IMR-90 (cell line): Measurements from ENCODE around the gene ZNF507. TPM values are rescaled to one million over a fixed set of nuclear protein-coding genes. Genes with fewer than 3 reads are reported as not detected.

ENCODE experiments used
- ATAC-seq: fragments of 200-7000 bp; cut with Tn5 transposase; 2 replicates; pipeline ENCODE4 v1.9.1; 2020; ENCODE audit warnings: low read depth, mild to moderate bottlenecking, moderate library complexity
- BruUV-seq: library from RNA; stranded (reverse); fragments of 400-500 nt; replicated peaks from 2 replicates; lab custom pipeline; 2021; lab: Mats Ljungman, UMichigan
- CTCF ChIA-PET: fragments of 300-600 bp; formaldehyde crosslinking; extraction: SDS; loops from one replicate; lab custom pipeline; 2021; ENCODE audit warnings: antibody characterized with exemption; lab: Yijun Ruan, JAX
- POLR2A ChIA-PET: fragments of 300-600 bp; sonication (Branson Sonifier 250); formaldehyde crosslinking; loops from one replicate; lab custom pipeline; 2022; ENCODE audit warnings: antibody characterized with exemption; ENCODE audit not compliant: unreplicated experiment; lab: Charles Lee
- DNase-seq: peaks from one replicate; pipeline ENCODE4 v3.0.0; 2013
- H2AFZ ChIP-seq: replicated peaks from 2 replicates; pipeline ENCODE3; 2013; ENCODE audit warnings: low read length, mild to moderate bottlenecking; ENCODE audit not compliant: poor library complexity
- H2AK5ac ChIP-seq: 2 replicates; pipeline ENCODE4 v1.6.1; 2013; ENCODE audit warnings: low read depth, low read length, inconsistent platforms
- H2AK9ac ChIP-seq: replicated peaks from 2 replicates; pipeline ENCODE3; 2013; ENCODE audit warnings: mild to moderate bottlenecking, low read depth, low read length, moderate library complexity; ENCODE audit not compliant: poor library complexity
- H2BK120ac ChIP-seq: 2 replicates; pipeline ENCODE4 v1.6.1; 2013; ENCODE audit warnings: low read depth, low read length, inconsistent platforms
- H2BK15ac ChIP-seq: 3 replicates; pipeline ENCODE4 v1.6.1; 2013; ENCODE audit warnings: low read depth, low read length, inconsistent platforms
- H2BK20ac ChIP-seq: 2 replicates; pipeline ENCODE4 v1.6.1; 2013; ENCODE audit warnings: low read depth, mild to moderate bottlenecking, inconsistent platforms, low read length, moderate library complexity
- H2BK5ac ChIP-seq: 2 replicates; pipeline ENCODE4 v1.6.1; 2013; ENCODE audit warnings: mild to moderate bottlenecking, low read depth, low read length, inconsistent platforms; ENCODE audit not compliant: poor library complexity, severe bottlenecking
- H3K14ac ChIP-seq: replicated peaks from 2 replicates; pipeline ENCODE4 v1.6.1; 2013; ENCODE audit warnings: low read depth, low read length, inconsistent platforms
- H3K18ac ChIP-seq: 2 replicates; pipeline ENCODE4 v1.6.1; 2013; ENCODE audit warnings: low read depth, low read length, control low read depth
- H3K23ac ChIP-seq: 2 replicates; pipeline ENCODE4 v1.6.1; 2013; ENCODE audit warnings: low read depth, low read length, inconsistent platforms
- H3K27ac ChIP-seq: 2 replicates; pipeline ENCODE4 v1.5.1; 2013; ENCODE audit warnings: mild to moderate bottlenecking, control low read depth, low read length; ENCODE audit not compliant: insufficient read depth
- H3K27me3 ChIP-seq: 2 replicates; pipeline ENCODE4 v1.6.1; 2013; ENCODE audit warnings: low read length; ENCODE audit not compliant: control insufficient read depth, insufficient read depth
- H3K36me3 ChIP-seq: 2 replicates; pipeline ENCODE4 v1.6.1; 2013; ENCODE audit warnings: low read length, mixed read lengths; ENCODE audit not compliant: control insufficient read depth, insufficient read depth
- H3K4ac ChIP-seq: 2 replicates; pipeline ENCODE4 v1.6.1; 2013; ENCODE audit warnings: low read depth, low read length, inconsistent platforms
- H3K4me1 ChIP-seq: 2 replicates; pipeline ENCODE4 v1.6.1; 2013; ENCODE audit warnings: low read length, mixed read lengths; ENCODE audit not compliant: control insufficient read depth, insufficient read depth
- H3K4me2 ChIP-seq: 2 replicates; pipeline ENCODE4 v1.6.1; 2013; ENCODE audit warnings: low read depth, mild to moderate bottlenecking, control low read depth, low read length, moderate library complexity
- H3K4me3 ChIP-seq: 2 replicates; pipeline ENCODE4 v1.5.1; 2013; ENCODE audit warnings: low read depth, mild to moderate bottlenecking, control low read depth, low read length, moderate library complexity; ENCODE audit not compliant: insufficient read depth
- H3K56ac ChIP-seq: 2 replicates; pipeline ENCODE4 v1.6.1; 2013; ENCODE audit warnings: low read length, inconsistent platforms; ENCODE audit not compliant: insufficient read depth; ENCODE audit errors: extremely low read depth
- H3K79me1 ChIP-seq, 2 experiments: 2 replicates each; pipeline ENCODE4 v1.6.1; 2013; ENCODE audit warnings: low read length in 2 of 2, inconsistent platforms in 1 of 2, low read depth in 1 of 2
- H3K9ac ChIP-seq: 2 replicates; pipeline ENCODE4 v1.6.1; 2013; ENCODE audit warnings: low read depth, low read length, control low read depth
- H3K9me1 ChIP-seq: 2 replicates; pipeline ENCODE4 v1.6.1; 2013; ENCODE audit warnings: low read length, inconsistent platforms; ENCODE audit not compliant: insufficient read depth
- H3K9me3 ChIP-seq: 2 replicates; pipeline ENCODE4 v1.6.1; 2013; ENCODE audit warnings: low read length; ENCODE audit not compliant: control insufficient read depth, insufficient read depth
- H4K20me1 ChIP-seq: 2 replicates; pipeline ENCODE4 v1.6.1; 2013; ENCODE audit warnings: low read length, inconsistent platforms; ENCODE audit not compliant: insufficient read depth
- H4K5ac ChIP-seq: 2 replicates; pipeline ENCODE4 v1.6.1; 2013; ENCODE audit warnings: mild to moderate bottlenecking, low read depth, low read length, control low read depth
- H4K8ac ChIP-seq, 2 experiments: 2 replicates each; pipeline ENCODE4 v1.6.1; 2013; ENCODE audit warnings: low read depth in 2 of 2, low read length in 2 of 2, control low read depth in 1 of 2, inconsistent platforms in 1 of 2
- H4K91ac ChIP-seq: 2 replicates; pipeline ENCODE4 v1.6.1; 2013; ENCODE audit warnings: low read depth, low read length, inconsistent platforms; ENCODE audit not compliant: insufficient read depth
- BHLHE40 ChIP-seq: fragments of 150-350 bp; IDR thresholded peaks from 2 replicates; pipeline ENCODE4 v1.6.1; 2016; ENCODE audit warnings: mild to moderate bottlenecking, low read depth, low read length
- CEBPB ChIP-seq: IDR thresholded peaks from 2 replicates; pipeline ENCODE4 v1.6.1; 2012; ENCODE audit warnings: low read depth, low read length, improper control_type of control experiment
- CHD1 ChIP-seq: IDR thresholded peaks from 2 replicates; pipeline ENCODE4 v1.6.1; 2012; ENCODE audit warnings: low read depth, low read length, improper control_type of control experiment
- FOS ChIP-seq: fragments of 150-350 bp; IDR thresholded peaks from 2 replicates; pipeline ENCODE4 v1.6.1; 2016; ENCODE audit warnings: low read depth, low read length
- MAFK ChIP-seq: IDR thresholded peaks from 2 replicates; pipeline ENCODE4 v1.6.1; 2012; ENCODE audit warnings: low read depth, low read length, improper control_type of control experiment
- MAZ ChIP-seq: IDR thresholded peaks from 2 replicates; pipeline ENCODE4 v1.6.1; 2012; ENCODE audit warnings: low read depth, mild to moderate bottlenecking, low read length, improper control_type of control experiment, moderate library complexity, borderline replicate concordance
- MXI1 ChIP-seq: IDR thresholded peaks from 2 replicates; pipeline ENCODE4 v1.6.1; 2012; ENCODE audit warnings: low read depth, mild to moderate bottlenecking, low read length, moderate library complexity, borderline replicate concordance
- NFE2L2 ChIP-seq: fragments of 150-350 bp; IDR thresholded peaks from 2 replicates; pipeline ENCODE4 v1.6.1; 2016; ENCODE audit warnings: low read depth, mild to moderate bottlenecking, low read length
- POLR2A ChIP-seq: IDR thresholded peaks from 2 replicates; pipeline ENCODE4 v1.6.1; 2012; ENCODE audit warnings: mild to moderate bottlenecking, low read depth, low read length
- RAD21 ChIP-seq: IDR thresholded peaks from 2 replicates; pipeline ENCODE4 v1.6.1; 2012; ENCODE audit warnings: low read length, improper control_type of control experiment
- RCOR1 ChIP-seq: IDR thresholded peaks from 2 replicates; pipeline ENCODE4 v1.6.1; 2012; ENCODE audit warnings: mild to moderate bottlenecking, low read length, improper control_type of control experiment; ENCODE audit not compliant: insufficient replicate concordance
- RFX5 ChIP-seq: IDR thresholded peaks from 2 replicates; pipeline ENCODE4 v1.8.0; 2012; ENCODE audit warnings: low read depth, mild to moderate bottlenecking, low read length, moderate library complexity
- SMC3 ChIP-seq: fragments of 150-350 bp; IDR thresholded peaks from 2 replicates; pipeline ENCODE4 v1.6.1; 2016; ENCODE audit warnings: low read depth, mild to moderate bottlenecking, antibody characterized with exemption, low read length, moderate library complexity
- WGBS, 2 experiments: methylation state at CpG; one replicate each; pipeline versions ENCODE4 v1.1.5 to v1.1.7; 2013; ENCODE audit warnings: missing lambda C conversion rate in 2 of 2; ENCODE audit not compliant: insufficient read length in 1 of 2; ENCODE audit errors: extremely low coverage in 2 of 2; 5-methylcytosine and 5-hydroxymethylcytosine counted together
- dilution Hi-C: fragments of 300-500 bp; cut with HindIII; formaldehyde crosslinking; loops from one replicate; pipeline ENCODE4 v1.14.3; 2018; ENCODE audit warnings: low sequenced_read_pairs; ENCODE audit not compliant: unreplicated experiment
- in situ Hi-C: fragments of 300-500 bp; cut with MboI; formaldehyde crosslinking; loops from 3 replicates; pipeline ENCODE4 v1.14.3; 2019; ENCODE audit warnings: low sequenced_read_pairs, inconsistent platforms, mixed read lengths
- intact Hi-C: fragments of 100-400 bp; cut with micrococcal nuclease; formaldehyde crosslinking; loops from 2 replicates; pipeline ENCODE4 v1.10.0; 2022
- polyA plus RNA-seq, 3 experiments: library from polyadenylated mRNA; depleted of rRNA; stranded (reverse); fragments of >200 nt; gene quantifications; 2 replicates each; pipeline ENCODE4 v1.2.3, GENCODE V29; 2012; ENCODE audit warnings: low replicate concordance in 1 of 3
- total RNA-seq: library from RNA; depleted of rRNA; stranded (reverse); fragments of >200 nt; gene quantifications from 2 replicates; pipeline ENCODE4 v1.2.3, GENCODE V29; 2012
- TF ChIP-seq, protein P1 (sequence below): fragments of 150-350 bp; IDR thresholded peaks from 2 replicates; pipeline ENCODE4 v1.6.1; 2017; ENCODE audit warnings: mild to moderate bottlenecking, antibody characterized with exemption, low read length, low read depth
- TF ChIP-seq, protein P2 (sequence below): conservative IDR thresholded peaks from 2 replicates; pipeline ENCODE4 v1.5.1; 2012; ENCODE audit warnings: mild to moderate bottlenecking, low read depth, low read length, improper control_type of control experiment
- TF ChIP-seq, protein P3 (sequence below): fragments of 150-350 bp; IDR thresholded peaks from 2 replicates; pipeline ENCODE4 v1.6.1; 2016; ENCODE audit warnings: low read depth, mild to moderate bottlenecking, low read length, moderate library complexity, borderline replicate concordance

ZNF507 gene
- total and polyA plus RNA-seq, 2 of the 4 experiments (the other 2 are of a cell fraction), result 9.6 to 19.9 TPM

GRCh38 chr19:32392901-32393300 is 47.5 kb downstream of the ZNF507 start:
- intact Hi-C loops, result no loop called here
- H2AK5ac ChIP-seq, result no peak overlapping the region
- no peak overlapping the region for H4K8ac ChIP-seq
- TF ChIP-seq MAZ (no peak), CEBPB (no peak), RFX5 (no peak), SMC3 (no peak), RCOR1 (no peak), RAD21 (no peak), BHLHE40 (no peak), FOS (no peak), MAFK (no peak), NFE2L2 (no peak), POLR2A (no peak), MXI1 (no peak), CHD1 (no peak)
- TF ChIP-seq, protein P1, sequence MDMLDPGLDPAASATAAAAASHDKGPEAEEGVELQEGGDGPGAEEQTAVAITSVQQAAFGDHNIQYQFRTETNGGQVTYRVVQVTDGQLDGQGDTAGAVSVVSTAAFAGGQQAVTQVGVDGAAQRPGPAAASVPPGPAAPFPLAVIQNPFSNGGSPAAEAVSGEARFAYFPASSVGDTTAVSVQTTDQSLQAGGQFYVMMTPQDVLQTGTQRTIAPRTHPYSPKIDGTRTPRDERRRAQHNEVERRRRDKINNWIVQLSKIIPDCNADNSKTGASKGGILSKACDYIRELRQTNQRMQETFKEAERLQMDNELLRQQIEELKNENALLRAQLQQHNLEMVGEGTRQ, result no peak
- TF ChIP-seq, protein P2, sequence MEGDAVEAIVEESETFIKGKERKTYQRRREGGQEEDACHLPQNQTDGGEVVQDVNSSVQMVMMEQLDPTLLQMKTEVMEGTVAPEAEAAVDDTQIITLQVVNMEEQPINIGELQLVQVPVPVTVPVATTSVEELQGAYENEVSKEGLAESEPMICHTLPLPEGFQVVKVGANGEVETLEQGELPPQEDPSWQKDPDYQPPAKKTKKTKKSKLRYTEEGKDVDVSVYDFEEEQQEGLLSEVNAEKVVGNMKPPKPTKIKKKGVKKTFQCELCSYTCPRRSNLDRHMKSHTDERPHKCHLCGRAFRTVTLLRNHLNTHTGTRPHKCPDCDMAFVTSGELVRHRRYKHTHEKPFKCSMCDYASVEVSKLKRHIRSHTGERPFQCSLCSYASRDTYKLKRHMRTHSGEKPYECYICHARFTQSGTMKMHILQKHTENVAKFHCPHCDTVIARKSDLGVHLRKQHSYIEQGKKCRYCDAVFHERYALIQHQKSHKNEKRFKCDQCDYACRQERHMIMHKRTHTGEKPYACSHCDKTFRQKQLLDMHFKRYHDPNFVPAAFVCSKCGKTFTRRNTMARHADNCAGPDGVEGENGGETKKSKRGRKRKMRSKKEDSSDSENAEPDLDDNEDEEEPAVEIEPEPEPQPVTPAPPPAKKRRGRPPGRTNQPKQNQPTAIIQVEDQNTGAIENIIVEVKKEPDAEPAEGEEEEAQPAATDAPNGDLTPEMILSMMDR, result no peak
- TF ChIP-seq, protein P3, sequence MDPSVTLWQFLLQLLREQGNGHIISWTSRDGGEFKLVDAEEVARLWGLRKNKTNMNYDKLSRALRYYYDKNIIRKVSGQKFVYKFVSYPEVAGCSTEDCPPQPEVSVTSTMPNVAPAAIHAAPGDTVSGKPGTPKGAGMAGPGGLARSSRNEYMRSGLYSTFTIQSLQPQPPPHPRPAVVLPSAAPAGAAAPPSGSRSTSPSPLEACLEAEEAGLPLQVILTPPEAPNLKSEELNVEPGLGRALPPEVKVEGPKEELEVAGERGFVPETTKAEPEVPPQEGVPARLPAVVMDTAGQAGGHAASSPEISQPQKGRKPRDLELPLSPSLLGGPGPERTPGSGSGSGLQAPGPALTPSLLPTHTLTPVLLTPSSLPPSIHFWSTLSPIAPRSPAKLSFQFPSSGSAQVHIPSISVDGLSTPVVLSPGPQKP, result no peak
- ChIA-PET POLR2A (no interaction called here), CTCF (no interaction called here)
- dilution Hi-C loops, result no loop called here
- no peak overlapping the region for H2AK9ac ChIP-seq
- H3K9me1 ChIP-seq, result no peaks in the 10 kb centered on the region
- H3K23ac ChIP-seq, result no peak overlapping the region
- in situ Hi-C loops, result no loop called here
- H3K9me3 ChIP-seq, result no peaks in the 10 kb centered on the region
- H3K36me3 ChIP-seq, result peaks cover 5% of the 10 kb centered on the region; the same call in 1 of the 2 replicates
- H3K18ac ChIP-seq, result no peak overlapping the region
- H3K4me1 ChIP-seq, result peaks cover 4% of the 10 kb centered on the region
- no peak overlapping the region for H2BK15ac ChIP-seq
- no peak overlapping the region for H3K4me3 ChIP-seq
- H4K5ac ChIP-seq, result no peak overlapping the region
- H3K4me2 ChIP-seq, result no peak overlapping the region
- no peak overlapping the region for H3K56ac ChIP-seq
- no peaks in the 10 kb centered on the region for H4K20me1 ChIP-seq
- no peak overlapping the region for H3K4ac ChIP-seq
- no peaks in the 10 kb centered on the region for H3K79me1 ChIP-seq
- DNase-seq (no peak), ATAC-seq (no peak)
- no peak overlapping the region for H2BK5ac ChIP-seq
- H2AFZ ChIP-seq, result no peak overlapping the region
- no CpG with 5 or more reads among the region's 3 CpGs for WGBS, 2 experiments
- H3K27me3 ChIP-seq, result no peaks in the 10 kb centered on the region
- no peak overlapping the region for H3K9ac ChIP-seq
- no TSS peak for BruUV-seq
- H3K14ac ChIP-seq, result no peak overlapping the region
- H2BK20ac ChIP-seq, result no peak overlapping the region
- H3K27ac ChIP-seq, result no peak overlapping the region
- no peak overlapping the region for H4K91ac ChIP-seq
- no peak overlapping the region for H2BK120ac ChIP-seq
